DOHH2 (cell line): ENCODE results near the gene QKI.

Experiments
- H3F3A ChIP-seq: fragments of 200-600 bp; sonication (generic), shearing (Covaris generic); 2 replicates; pipeline ENCODE4 v1.6.0; 2016; ENCODE audit warnings: antibody characterized with exemption, mild to moderate bottlenecking; ENCODE audit not compliant: control insufficient read depth, insufficient read depth
- H3K27ac ChIP-seq: fragments of 200-600 bp; sonication (generic); 2 replicates; pipeline ENCODE4 v1.5.1; 2014; ENCODE audit warnings: low read depth, mild to moderate bottlenecking, low read length, moderate library complexity
- H3K27me3 ChIP-seq: fragments of 200-600 bp; sonication (generic); 2 replicates; pipeline ENCODE4 v1.6.1; 2014; ENCODE audit warnings: mild to moderate bottlenecking, low read length, mixed read lengths; ENCODE audit not compliant: control insufficient read depth
- H3K36me3 ChIP-seq: fragments of 200-600 bp; sonication (generic); 2 replicates; pipeline ENCODE4 v1.6.1; 2014; ENCODE audit warnings: mild to moderate bottlenecking, low read length, moderate library complexity, mixed read lengths; ENCODE audit not compliant: control insufficient read depth
- H3K4me1 ChIP-seq: fragments of 200-600 bp; sonication (generic); 2 replicates; pipeline ENCODE4 v1.6.1; 2014; ENCODE audit warnings: mild to moderate bottlenecking, low read length, mixed read lengths; ENCODE audit not compliant: control insufficient read depth
- H3K4me2 ChIP-seq: fragments of 200-600 bp; sonication (generic); 2 replicates; pipeline ENCODE4 v1.6.0; 2014; ENCODE audit warnings: mild to moderate bottlenecking, low read length, moderate library complexity
- H3K4me3 ChIP-seq: fragments of 200-600 bp; sonication (generic); 2 replicates; pipeline ENCODE4 v1.5.1; 2014; ENCODE audit warnings: mild to moderate bottlenecking, low read length, mixed read lengths
- H3K79me2 ChIP-seq: fragments of 200-600 bp; sonication (generic); 2 replicates; pipeline ENCODE4 v1.6.1; 2014; ENCODE audit warnings: mild to moderate bottlenecking, low read length, mixed read lengths; ENCODE audit not compliant: control insufficient read depth
- H3K9me2 ChIP-seq: fragments of 200-600 bp; sonication (generic); replicated peaks from 2 replicates; pipeline ENCODE4 v1.6.1; 2014; ENCODE audit warnings: mild to moderate bottlenecking, low read length, mixed read lengths; ENCODE audit not compliant: control insufficient read depth
- H3K9me3 ChIP-seq: fragments of 200-600 bp; sonication (generic); 2 replicates; pipeline ENCODE4 v1.6.1; 2014; ENCODE audit warnings: antibody characterized with exemption, low read length, mixed read lengths; ENCODE audit not compliant: control insufficient read depth, insufficient read depth
- H4K20me1 ChIP-seq: fragments of 200-600 bp; sonication (generic); 2 replicates; pipeline ENCODE4 v1.6.0; 2014; ENCODE audit warnings: low read depth, mild to moderate bottlenecking, antibody characterized with exemption, low read length, moderate library complexity; ENCODE audit not compliant: control insufficient read depth, insufficient read depth
- EZH2phosphoT487 ChIP-seq: fragments of 200-600 bp; sonication (generic); IDR thresholded peaks from 2 replicates; pipeline ENCODE4 v1.6.1; 2017; ENCODE audit warnings: borderline replicate concordance, mild to moderate bottlenecking, antibody characterized with exemption, low read length, moderate library complexity, mixed read lengths
- TF ChIP-seq, protein P1 (sequence below): fragments of 200-600 bp; sonication (generic); IDR thresholded peaks from one replicate; pipeline ENCODE4 v1.5.1; 2014; ENCODE audit warnings: antibody characterized with exemption, mild to moderate bottlenecking, low read depth, low read length; ENCODE audit not compliant: poor library complexity, severe bottlenecking

QKI gene

GRCh38 chr6:163489584-163489983, 75.1 kb downstream of the QKI start:
- Histone ChIP-seq H3K4me3 (no peak overlapping the region), H3F3A (no peaks in the 10 kb centered on the region), H3K9me2 (no peaks in the 10 kb centered on the region), H4K20me1 (peaks cover 4% of the 10 kb centered on the region; the same call in 1 of the 2 replicates), H3K4me2 (no peak overlapping the region), H3K27me3 (no peaks in the 10 kb centered on the region), H3K9me3 (no peaks in the 10 kb centered on the region), H3K4me1 (no peaks in the 10 kb centered on the region), H3K79me2 (peaks cover 97% of the 10 kb centered on the region), H3K27ac (no peak overlapping the region), H3K36me3 (peaks cover 6% of the 10 kb centered on the region; the same call in 1 of the 2 replicates)
- TF ChIP-seq, protein P1, sequence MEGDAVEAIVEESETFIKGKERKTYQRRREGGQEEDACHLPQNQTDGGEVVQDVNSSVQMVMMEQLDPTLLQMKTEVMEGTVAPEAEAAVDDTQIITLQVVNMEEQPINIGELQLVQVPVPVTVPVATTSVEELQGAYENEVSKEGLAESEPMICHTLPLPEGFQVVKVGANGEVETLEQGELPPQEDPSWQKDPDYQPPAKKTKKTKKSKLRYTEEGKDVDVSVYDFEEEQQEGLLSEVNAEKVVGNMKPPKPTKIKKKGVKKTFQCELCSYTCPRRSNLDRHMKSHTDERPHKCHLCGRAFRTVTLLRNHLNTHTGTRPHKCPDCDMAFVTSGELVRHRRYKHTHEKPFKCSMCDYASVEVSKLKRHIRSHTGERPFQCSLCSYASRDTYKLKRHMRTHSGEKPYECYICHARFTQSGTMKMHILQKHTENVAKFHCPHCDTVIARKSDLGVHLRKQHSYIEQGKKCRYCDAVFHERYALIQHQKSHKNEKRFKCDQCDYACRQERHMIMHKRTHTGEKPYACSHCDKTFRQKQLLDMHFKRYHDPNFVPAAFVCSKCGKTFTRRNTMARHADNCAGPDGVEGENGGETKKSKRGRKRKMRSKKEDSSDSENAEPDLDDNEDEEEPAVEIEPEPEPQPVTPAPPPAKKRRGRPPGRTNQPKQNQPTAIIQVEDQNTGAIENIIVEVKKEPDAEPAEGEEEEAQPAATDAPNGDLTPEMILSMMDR = no peak
- TF ChIP-seq EZH2phosphoT487 = no peak

DNA sequence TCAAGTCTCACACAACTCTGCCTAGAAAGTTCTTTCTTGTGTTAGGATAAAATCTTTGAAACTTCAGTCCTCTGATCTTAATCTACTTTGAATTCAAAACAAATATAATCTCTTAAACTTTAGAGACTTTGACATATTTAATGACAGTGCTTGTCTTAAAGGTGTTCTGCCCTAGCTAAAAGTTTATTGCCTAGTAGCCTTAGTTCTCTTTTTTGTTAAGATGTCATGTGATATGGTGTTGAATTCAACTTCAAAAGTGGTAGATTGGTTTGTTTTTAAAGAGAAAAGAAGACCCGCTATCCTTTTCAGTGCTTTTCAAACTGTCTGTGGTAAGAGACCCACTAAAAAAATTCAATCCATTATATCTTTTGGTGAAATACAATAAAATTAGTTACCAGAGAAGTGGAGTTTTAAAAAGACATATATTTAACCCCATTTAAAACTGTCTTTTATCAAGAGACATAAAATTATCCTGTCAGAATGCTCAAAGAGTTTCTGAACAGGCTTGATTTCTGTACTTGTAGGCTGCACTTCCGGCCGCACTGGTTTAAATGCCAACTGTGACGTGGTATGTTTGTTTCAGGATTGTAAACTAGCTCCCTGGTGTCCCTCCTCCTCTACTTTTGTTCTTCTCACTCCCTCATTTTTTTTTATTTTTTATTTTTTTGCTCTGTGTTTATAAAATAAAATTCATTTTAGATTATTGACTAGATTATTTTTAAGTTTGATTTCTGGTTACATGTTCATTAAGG, 76.5 kb downstream of the QKI start:
- peaks cover 6% of the 10 kb centered on the region; the same call in 1 of the 2 replicates for H3K36me3 ChIP-seq
- no peaks in the 10 kb centered on the region for H3K4me1 ChIP-seq
- no peaks in the 10 kb centered on the region for H3F3A ChIP-seq
- no peaks in the 10 kb centered on the region for H3K9me2 ChIP-seq
- TF ChIP-seq EZH2phosphoT487 = no peak
- TF ChIP-seq, protein P1 = no peak
- peaks cover 95% of the 10 kb centered on the region for H3K79me2 ChIP-seq
- H3K9me3 ChIP-seq = no peaks in the 10 kb centered on the region
- no peak overlapping the region for H3K27ac ChIP-seq
- H3K4me2 ChIP-seq = no peak overlapping the region
- H4K20me1 ChIP-seq = peaks cover 4% of the 10 kb centered on the region; the same call in 1 of the 2 replicates
- H3K4me3 ChIP-seq = no peak overlapping the region
- no peaks in the 10 kb centered on the region for H3K27me3 ChIP-seq

DNA sequence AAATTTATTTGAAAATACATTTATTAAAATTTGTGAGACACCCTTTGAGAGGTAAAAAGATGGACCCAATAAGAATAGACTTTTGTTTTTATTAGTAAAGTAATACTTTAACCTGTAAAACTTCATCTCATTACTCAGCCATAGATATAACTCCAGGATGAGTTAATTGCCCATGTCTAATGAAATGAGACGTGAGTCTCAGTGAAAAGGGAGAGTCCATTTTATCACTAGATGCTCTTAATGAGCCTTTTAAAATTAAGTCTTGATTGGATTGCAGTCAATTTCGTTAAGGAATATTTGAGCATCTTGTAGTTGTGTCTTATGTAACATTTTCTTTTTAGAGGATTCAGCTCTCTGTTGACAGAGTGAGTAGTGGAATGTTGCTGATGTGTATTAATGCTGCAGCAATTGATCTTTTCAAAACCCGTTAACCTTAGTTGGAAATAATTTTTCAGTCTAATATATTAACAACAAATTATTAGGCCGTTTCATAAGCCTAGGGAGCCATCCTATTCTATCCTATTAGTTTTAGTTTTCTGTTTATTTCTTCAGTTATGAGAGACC, 77.3 kb downstream of the QKI start:
- Histone ChIP-seq H3K79me2 (peaks cover 95% of the 10 kb centered on the region), H3K36me3 (peaks cover 6% of the 10 kb centered on the region; the same call in 1 of the 2 replicates), H3K4me2 (no peak overlapping the region), H3K27ac (no peak overlapping the region), H3K9me2 (no peaks in the 10 kb centered on the region), H3K27me3 (no peaks in the 10 kb centered on the region), H3K4me3 (no peak overlapping the region), H3F3A (no peaks in the 10 kb centered on the region), H4K20me1 (peaks cover 4% of the 10 kb centered on the region; the same call in 1 of the 2 replicates), H3K9me3 (no peaks in the 10 kb centered on the region), H3K4me1 (no peaks in the 10 kb centered on the region)
- TF ChIP-seq EZH2phosphoT487 = no peak
- TF ChIP-seq, protein P1 = no peak
